Measurements from ENCODE around the gene PSMC5.
"Not testable (repeated sequence)": the region's sequence is repeated elsewhere in the genome, so short reads cannot be mapped to it uniquely, and the experiment has no call there.

PSMC5 gene

GRCh38 chr17:63786971-63787711, 40.1 kb upstream of the PSMC5 start:
- FAIRE-seq, result no peak
- TF ChIP-seq CTCF (IDR thresholded peaks at IDR 0.05; ENCODE audit: insufficient read depth, missing control alignments), result no peak
- DNase-seq (ENCODE audit: insufficient read length, low spot score), result no peak

- DNase-seq (ENCODE audit: insufficient read length, low spot score) (no peak), FAIRE-seq (no peak)
- TF ChIP-seq CTCF (IDR thresholded peaks at IDR 0.05; ENCODE audit: insufficient read depth, missing control alignments), result no peak
These were observed 37.2 kb upstream of the PSMC5 start for GRCh38 chr17:63790057-63790456.

- DNase-seq (ENCODE audit: insufficient read length, low spot score), result no peak
- TF ChIP-seq CTCF (IDR thresholded peaks at IDR 0.05; ENCODE audit: insufficient read depth, missing control alignments), result no peak
- no peak for FAIRE-seq
These were observed 35.0 kb upstream of the PSMC5 start for GRCh38 chr17:63792055-63792729.

GRCh38 chr17:63796375-63796774, 30.9 kb upstream of the PSMC5 start:
- not testable (repeated sequence) for DNase-seq (ENCODE audit: insufficient read length, low spot score); FAIRE-seq

- no peak for DNase-seq (ENCODE audit: insufficient read length, low spot score)
- FAIRE-seq, result no peak
- TF ChIP-seq CTCF (IDR thresholded peaks at IDR 0.05; ENCODE audit: insufficient read depth, missing control alignments), result no peak
These were observed 28.6 kb upstream of the PSMC5 start for GRCh38 chr17:63798572-63799106.

- FAIRE-seq, result no peak
- no peak for TF ChIP-seq CTCF (IDR thresholded peaks at IDR 0.05; ENCODE audit: insufficient read depth, missing control alignments)
These were observed 26.4 kb upstream of the PSMC5 start for GRCh38 chr17:63800783-63801182.

GRCh38 chr17:63804328-63804727, 22.9 kb upstream of the PSMC5 start:
- no peak for TF ChIP-seq CTCF (IDR thresholded peaks at IDR 0.05; ENCODE audit: insufficient read depth, missing control alignments)
- DNase-seq (ENCODE audit: insufficient read length, low spot score), result no peak
- no peak for FAIRE-seq

More at GRCh38 chr17:63800783-63801182, 26.4 kb upstream of the PSMC5 start:
- DNase-seq (ENCODE audit: insufficient read length, low spot score), result no peak
